ENCODE measurements around the gene PPP1R3G.
A peak's percentile ranks its signal among the peaks of the same experiment; 100 is the strongest.

The PPP1R3G gene

GRCh38 chr6:5135788-5136376 is 50.7 kb downstream of the PPP1R3G start:
- H3K4me3 Mint-ChIP-seq, result no peak overlapping the region
- peaks cover 21% of the 10 kb centered on the region for H3K36me3 Mint-ChIP-seq (ENCODE audit: low read depth)

GRCh38 chr6:5136851-5137250 is 51.7 kb downstream of the PPP1R3G start:
- H3K27ac Mint-ChIP-seq, result no peak overlapping the region
- H3K4me1 Mint-ChIP-seq, result peaks cover 7% of the 10 kb centered on the region
- peaks cover 12% of the 10 kb centered on the region for H3K9me3 Mint-ChIP-seq
- no peak overlapping the region for H3K4me3 Mint-ChIP-seq
- no peaks in the 10 kb centered on the region for H3K27me3 Mint-ChIP-seq (ENCODE audit: low read depth, poor library complexity)
- TF ChIP-seq CTCF (IDR thresholded peaks at IDR 0.05), result no peak
- DNase-seq, result no peak
- H3K36me3 Mint-ChIP-seq (ENCODE audit: low read depth), result peaks cover 21% of the 10 kb centered on the region

More at GRCh38 chr6:5135788-5136376, 50.7 kb downstream of the PPP1R3G start:
- peaks cover 9% of the 10 kb centered on the region for H3K4me1 Mint-ChIP-seq
- peak; percentile 30 for DNase-seq
- TF ChIP-seq CTCF (IDR thresholded peaks at IDR 0.05), result peak; percentile 61
- peaks cover 12% of the 10 kb centered on the region for H3K9me3 Mint-ChIP-seq
- no peaks in the 10 kb centered on the region for H3K27me3 Mint-ChIP-seq (ENCODE audit: low read depth, poor library complexity)
- H3K27ac Mint-ChIP-seq, result no peak overlapping the region

All from nephron progenitor cell (in vitro differentiated cells).